ENCODE measurements around the gene TMEM184B. TPM values are rescaled to one million over a fixed set of nuclear protein-coding genes. Genes with fewer than 3 reads are reported as not detected.

TMEM184B gene
- total and polyA plus RNA-seq, 2 donors (not counting 1 experiment from before 2014, with no cell fraction given) = 9.9 to 24.7 TPM

- ATAC-seq (ENCODE audit: low read depth) (no peak), DNase-seq (no peak)
- intact Hi-C loops (cut with micrococcal nuclease) = no loop called here
- Histone ChIP-seq H3K4me1 (ENCODE audit: control insufficient read depth in 2 of 2, insufficient read depth in 2 of 2, low read length in 2 of 2) (no peaks in the 10 kb centered on the region), H3K9me3 (ENCODE audit: control extremely low read depth in 1 of 3, control insufficient read depth in 2 of 3, insufficient read depth in 1 of 3, low read length in 2 of 3) (no peaks in the 10 kb centered on the region), H3K27ac (ENCODE audit: low read length in 2 of 2) (no peak overlapping the region), H3K4me2 (replicated peaks; ENCODE audit: low read depth, low read length, poor library complexity, severe bottlenecking) (no peak overlapping the region), H2AFZ (ENCODE audit: insufficient read depth, low read depth, low read length, poor library complexity, severe bottlenecking) (no peak overlapping the region), H3K36me3 (replicated peaks in 1 of 2; ENCODE audit: control extremely low read depth in 1 of 2, control insufficient read depth in 1 of 2, extremely low read depth in 1 of 2, insufficient read depth in 2 of 2, low read length in 1 of 2) (peaks cover 0 to 9% of the 10 kb centered on the region in 2 experiments), H3K79me2 (ENCODE audit: control insufficient read depth, insufficient read depth, low read length) (no peaks in the 10 kb centered on the region), H4K20me1 (ENCODE audit: control insufficient read depth, insufficient read depth, low read length, poor library complexity, severe bottlenecking) (no peaks in the 10 kb centered on the region), H3K4me3 (ENCODE audit: control extremely low read depth in 1 of 5, extremely low read depth in 1 of 5, insufficient read depth in 1 of 5, low read depth in 2 of 5, low read length in 4 of 5) (no peak overlapping the region), H3K27me3 (replicated peaks in 1 of 4; ENCODE audit: control extremely low read depth in 1 of 4, control insufficient read depth in 3 of 4, insufficient read depth in 4 of 4, low read length in 3 of 4) (no peaks in the 10 kb centered on the region), H3K9ac (ENCODE audit: low read length) (no peak overlapping the region)
- ChIA-PET POLR2A (interaction anchor here (0.6 kb wide), 1 partner anchor 308 kb away, joined by 3 read pairs; no protein-coding TSS in a partner anchor), CTCF (no interaction called here)
- H3K4me1 Mint-ChIP-seq = peaks cover under 1% of the 10 kb centered on the region
- H3K9me3 Mint-ChIP-seq (ENCODE audit: insufficient read depth) = no peaks in the 10 kb centered on the region
- WGBS (ENCODE audit: insufficient coverage) = 82% methylated on average over 6 of the region's 6 CpGs
- H3K27ac Mint-ChIP-seq = no peak overlapping the region
- TF ChIP-seq EZH2 (IDR thresholded peaks at IDR 0.05; ENCODE audit: borderline replicate concordance, insufficient read depth, low read depth, low read length, poor library complexity, severe bottlenecking) (no peak), CTCF (IDR thresholded peaks at IDR 0.05) (no peak)
- no peak overlapping the region for H3K4me3 Mint-ChIP-seq
- no peaks in the 10 kb centered on the region for H3K27me3 Mint-ChIP-seq
Observed at GRCh38 chr22:38240734-38241252, 32.0 kb downstream of the TMEM184B start.

DNA sequence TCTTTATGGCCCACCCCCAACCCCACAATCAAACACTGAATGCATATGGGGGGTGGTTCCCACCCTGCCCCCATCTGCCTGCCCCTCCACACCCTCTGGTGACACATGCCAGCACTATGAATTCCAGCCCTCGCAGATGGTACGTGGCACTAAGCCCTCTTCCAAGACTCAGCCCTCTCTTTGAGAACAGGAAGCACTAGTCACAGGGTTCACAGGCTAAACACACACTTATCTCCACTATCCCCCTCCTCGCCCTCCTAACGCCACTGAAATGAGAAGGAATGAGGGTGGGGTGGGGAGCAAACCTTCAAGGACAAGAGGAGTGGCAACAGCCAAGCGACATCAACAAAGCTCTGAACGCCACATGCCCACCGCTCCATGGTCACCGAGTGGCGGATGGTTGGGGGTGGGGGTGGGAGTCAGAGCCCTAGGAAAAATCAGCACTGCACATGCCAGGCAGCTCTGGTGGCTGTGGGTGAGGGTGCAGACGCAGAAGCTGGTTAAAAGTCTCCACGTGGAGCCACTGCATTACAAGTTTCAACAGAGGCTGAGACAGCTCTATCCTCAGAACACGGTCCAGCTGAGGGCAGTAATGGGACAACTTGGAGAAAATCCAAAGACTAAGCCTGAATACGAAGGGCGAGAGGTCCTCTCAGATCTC lies 33.6 kb downstream of the TMEM184B start:
- CTCF ChIA-PET = interaction anchor here (1.0 kb wide), 1 partner anchor 187 kb away, joined by 3 read pairs; no protein-coding TSS in a partner anchor
- Histone ChIP-seq H3K27ac (ENCODE audit: low read length in 2 of 2) (no peak overlapping the region), H3K36me3 (replicated peaks in 1 of 2; ENCODE audit: control extremely low read depth in 1 of 2, control insufficient read depth in 1 of 2, extremely low read depth in 1 of 2, insufficient read depth in 2 of 2, low read length in 1 of 2) (peaks cover 0 to 4% of the 10 kb centered on the region in 2 experiments), H3K9me3 (ENCODE audit: control extremely low read depth in 1 of 3, control insufficient read depth in 2 of 3, insufficient read depth in 1 of 3, low read length in 2 of 3) (no peaks in the 10 kb centered on the region), H3K4me1 (ENCODE audit: control insufficient read depth in 2 of 2, insufficient read depth in 2 of 2, low read length in 2 of 2) (no peaks in the 10 kb centered on the region), H4K20me1 (ENCODE audit: control insufficient read depth, insufficient read depth, low read length, poor library complexity, severe bottlenecking) (no peaks in the 10 kb centered on the region), H3K79me2 (ENCODE audit: control insufficient read depth, insufficient read depth, low read length) (no peaks in the 10 kb centered on the region), H3K4me2 (replicated peaks; ENCODE audit: low read depth, low read length, poor library complexity, severe bottlenecking) (no peak overlapping the region), H3K4me3 (ENCODE audit: control extremely low read depth in 1 of 5, extremely low read depth in 1 of 5, insufficient read depth in 1 of 5, low read depth in 2 of 5, low read length in 4 of 5) (no peak overlapping the region), H3K27me3 (replicated peaks in 1 of 4; ENCODE audit: control extremely low read depth in 1 of 4, control insufficient read depth in 3 of 4, insufficient read depth in 4 of 4, low read length in 3 of 4) (no peaks in the 10 kb centered on the region), H3K9ac (ENCODE audit: low read length) (no peak overlapping the region), H2AFZ (ENCODE audit: insufficient read depth, low read depth, low read length, poor library complexity, severe bottlenecking) (no peak overlapping the region)
- ATAC-seq (ENCODE audit: low read depth) = no peak
- 94% methylated on average over 11 of the region's 14 CpGs for WGBS (ENCODE audit: insufficient coverage)
- Mint-ChIP-seq H3K27ac (no peak overlapping the region), H3K4me1 (no peaks in the 10 kb centered on the region), H3K27me3 (no peaks in the 10 kb centered on the region), H3K9me3 (ENCODE audit: insufficient read depth) (no peaks in the 10 kb centered on the region), H3K4me3 (no peak overlapping the region)
- no peak for TF ChIP-seq CTCF (IDR thresholded peaks at IDR 0.05)
- TF ChIP-seq EZH2 (IDR thresholded peaks at IDR 0.05; ENCODE audit: borderline replicate concordance, insufficient read depth, low read depth, low read length, poor library complexity, severe bottlenecking) = no peak
- intact Hi-C loops (cut with micrococcal nuclease) = no loop called here
- POLR2A ChIA-PET = no interaction called here
- no peak for DNase-seq
